Rectal smooth muscle tissue (tissue), 1 donor: Measurements from ENCODE around the gene G6PC2.

Experiments used
- H3K27ac ChIP-seq: one replicate; pipeline ENCODE4 v1.7.0; 2013; ENCODE audit warnings: low read depth, low read length, inconsistent platforms
- H3K27me3 ChIP-seq: one replicate; pipeline ENCODE4 v1.7.0; 2013; ENCODE audit warnings: low read length; ENCODE audit not compliant: control insufficient read depth, insufficient read depth
- H3K36me3 ChIP-seq: one replicate; pipeline ENCODE4 v1.7.0; 2013; ENCODE audit warnings: low read length; ENCODE audit not compliant: control insufficient read depth, insufficient read depth
- H3K4me1 ChIP-seq: one replicate; pipeline ENCODE4 v1.7.0; 2013; ENCODE audit warnings: low read length; ENCODE audit not compliant: control insufficient read depth, insufficient read depth
- H3K4me3 ChIP-seq: one replicate; pipeline ENCODE4 v1.7.0; 2013; ENCODE audit warnings: low read length
- H3K9ac ChIP-seq: one replicate; pipeline ENCODE4 v1.7.0; 2013; ENCODE audit warnings: low read length

G6PC2 gene

DNA sequence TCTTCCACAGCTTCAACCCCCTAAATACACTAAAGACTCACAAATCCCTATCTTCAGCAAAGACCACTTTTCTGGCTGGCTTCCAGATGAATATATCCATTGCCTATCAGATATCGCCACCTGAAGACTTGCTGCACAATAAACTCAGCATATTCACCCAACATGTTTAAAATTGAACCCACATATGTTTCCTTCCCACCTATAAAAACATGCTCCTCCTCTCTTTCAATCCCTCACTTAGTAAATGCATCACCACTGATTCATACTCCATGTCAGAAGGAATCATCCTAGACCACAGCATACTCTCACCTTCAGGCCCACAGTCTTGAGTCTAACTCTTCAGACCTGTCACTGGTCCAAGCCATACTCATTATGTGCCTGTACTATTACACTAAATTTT is 16.1 kb upstream of the G6PC2 start:
- Histone ChIP-seq H3K9ac (no peak overlapping the region), H3K27ac (no peak overlapping the region), H3K4me3 (no peak overlapping the region), H3K4me1 (no peaks in the 10 kb centered on the region), H3K36me3 (no peaks in the 10 kb centered on the region), H3K27me3 (no peaks in the 10 kb centered on the region)

DNA sequence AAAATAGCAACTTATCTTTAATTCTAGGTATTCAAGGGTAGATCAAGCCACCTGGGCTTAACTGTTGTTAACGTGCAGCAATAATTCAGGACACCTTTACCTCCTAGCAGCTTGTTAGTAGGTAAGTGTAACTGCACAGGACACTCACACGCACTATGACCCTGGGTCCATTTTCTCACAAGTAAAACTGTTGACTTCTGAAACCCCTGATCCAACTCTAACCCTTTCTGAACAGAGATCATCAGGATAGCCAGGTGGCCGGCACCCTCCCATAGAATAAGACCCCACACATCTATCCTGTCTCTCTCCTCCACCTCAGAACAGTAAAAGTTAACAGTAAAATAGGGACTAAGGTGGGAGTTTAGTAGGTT is 11.5 kb upstream of the G6PC2 start:
- peak overlapping the region; percentile 77 for H3K4me3 ChIP-seq
- H3K4me1 ChIP-seq, result no peaks in the 10 kb centered on the region
- no peak overlapping the region for H3K9ac ChIP-seq
- no peaks in the 10 kb centered on the region for H3K27me3 ChIP-seq
- no peak overlapping the region for H3K27ac ChIP-seq
- no peaks in the 10 kb centered on the region for H3K36me3 ChIP-seq

DNA sequence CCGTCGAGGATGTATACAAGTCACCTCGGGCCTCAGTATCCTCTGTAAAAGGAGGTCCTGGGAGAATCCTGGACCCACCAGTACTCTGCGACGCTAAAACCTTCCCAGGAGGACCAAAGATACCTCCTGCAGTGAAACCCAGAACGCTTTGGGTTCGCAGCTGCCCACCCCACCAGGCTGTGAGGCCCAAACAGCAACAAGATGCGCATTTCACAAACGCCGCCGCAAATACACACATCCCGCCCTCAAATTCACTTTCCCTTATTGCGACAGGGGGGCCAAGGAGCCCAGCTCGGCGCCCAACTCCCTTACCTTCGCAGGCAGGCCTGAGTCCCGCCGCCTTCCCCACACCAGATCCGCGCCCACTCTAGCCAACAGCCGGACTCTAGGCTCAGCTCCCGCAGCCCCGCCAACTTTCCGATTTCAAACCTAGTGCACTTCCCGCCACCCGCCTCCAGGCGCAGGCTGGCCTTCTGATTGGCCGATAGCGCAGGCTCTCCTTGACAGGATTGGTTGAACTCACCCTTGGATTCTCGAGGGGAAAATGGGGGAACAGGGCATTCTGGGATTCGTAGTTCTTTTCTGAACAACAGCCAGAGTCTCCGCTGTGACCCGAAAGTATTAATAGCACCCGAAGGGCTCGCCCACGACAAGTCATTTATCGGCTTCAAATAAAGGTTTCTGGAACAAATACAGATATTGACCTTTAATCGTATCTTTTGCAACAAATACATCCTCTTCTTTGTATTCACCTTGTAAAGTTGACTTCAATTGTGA is 10.9 kb upstream of the G6PC2 start, which contains the start of gene SPC25:
Gene SPC25 (minus strand): TSS at position 425 of the 777 bp plus-strand sequence. CDS start 911 bp downstream, outside the sequence.
- H3K27ac ChIP-seq, result no peak within 1 kb of the TSS
- H3K27me3 ChIP-seq, result no peaks in the 10 kb centered on the region
- H3K4me1 ChIP-seq, result no peaks in the 10 kb centered on the region
- H3K4me3 ChIP-seq, result peak within 1 kb of the TSS; percentile 77
- H3K9ac ChIP-seq, result peak within 1 kb of the TSS; percentile 45
- no peaks in the 10 kb centered on the region for H3K36me3 ChIP-seq

DNA sequence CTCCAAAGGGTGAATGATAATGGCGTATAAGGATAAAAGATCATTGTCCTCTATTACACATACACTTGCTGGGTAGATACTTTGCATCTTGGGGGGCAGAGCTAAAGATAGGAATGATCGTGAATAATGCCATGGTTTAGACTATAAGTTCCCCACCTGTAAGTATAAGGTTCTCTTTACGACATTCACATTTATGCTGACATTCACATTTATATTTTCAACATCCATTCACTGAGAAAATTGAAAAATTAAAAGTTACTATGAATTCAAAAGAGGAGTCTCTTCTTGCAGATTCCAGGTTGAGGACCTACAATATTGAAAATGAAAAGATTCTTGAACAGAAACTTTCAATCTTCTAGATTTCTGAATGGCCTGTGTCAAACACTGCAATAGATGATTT is 8.8 kb upstream of the G6PC2 start:
- Histone ChIP-seq H3K36me3 (no peaks in the 10 kb centered on the region), H3K9ac (no peak overlapping the region), H3K27me3 (no peaks in the 10 kb centered on the region), H3K27ac (no peak overlapping the region), H3K4me3 (no peak overlapping the region), H3K4me1 (no peaks in the 10 kb centered on the region)

DNA sequence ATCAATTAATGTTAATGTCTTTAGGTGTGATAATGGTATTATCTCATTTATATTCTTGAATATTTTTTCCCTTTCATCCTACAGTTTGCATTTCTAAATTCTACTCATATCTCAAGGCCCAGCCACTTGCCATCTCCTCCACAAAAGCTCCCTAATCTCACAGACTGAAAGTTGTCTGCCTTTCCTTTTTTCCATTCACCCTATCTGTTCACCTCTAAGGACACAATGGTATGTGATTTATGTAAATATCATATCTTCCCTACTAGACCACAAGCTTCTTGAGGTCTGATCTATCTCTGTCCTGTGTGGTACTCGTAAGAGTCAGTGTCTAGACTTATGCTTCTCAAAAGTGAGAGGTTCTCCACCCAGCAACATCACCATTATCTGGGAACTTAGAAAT is 7.0 kb upstream of the G6PC2 start:
- Histone ChIP-seq H3K9ac (no peak overlapping the region), H3K27me3 (no peaks in the 10 kb centered on the region), H3K36me3 (no peaks in the 10 kb centered on the region), H3K27ac (no peak overlapping the region), H3K4me3 (no peak overlapping the region), H3K4me1 (no peaks in the 10 kb centered on the region)

DNA sequence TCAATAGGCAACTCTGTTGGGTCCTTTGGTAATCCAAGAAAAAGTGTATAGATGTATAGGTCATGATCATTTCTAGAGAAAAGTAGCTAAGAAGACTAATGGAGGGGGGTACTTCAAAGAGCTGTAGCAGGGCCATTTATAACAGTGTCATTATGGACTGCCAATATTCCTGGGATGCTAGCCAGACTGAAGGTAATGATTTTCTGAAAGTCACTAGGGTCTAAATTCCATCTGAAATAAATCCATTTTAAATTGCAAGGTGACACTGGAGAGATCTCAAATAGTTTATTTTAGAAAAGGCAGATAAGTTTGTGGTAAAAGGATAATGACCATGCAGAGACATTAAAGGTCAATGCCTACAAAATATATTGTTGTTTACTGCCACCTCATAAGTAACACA is 6.4 kb upstream of the G6PC2 start:
- H3K27ac ChIP-seq, result no peak overlapping the region
- H3K9ac ChIP-seq, result no peak overlapping the region
- H3K27me3 ChIP-seq, result no peaks in the 10 kb centered on the region
- H3K4me1 ChIP-seq, result no peaks in the 10 kb centered on the region
- no peak overlapping the region for H3K4me3 ChIP-seq
- H3K36me3 ChIP-seq, result no peaks in the 10 kb centered on the region

DNA sequence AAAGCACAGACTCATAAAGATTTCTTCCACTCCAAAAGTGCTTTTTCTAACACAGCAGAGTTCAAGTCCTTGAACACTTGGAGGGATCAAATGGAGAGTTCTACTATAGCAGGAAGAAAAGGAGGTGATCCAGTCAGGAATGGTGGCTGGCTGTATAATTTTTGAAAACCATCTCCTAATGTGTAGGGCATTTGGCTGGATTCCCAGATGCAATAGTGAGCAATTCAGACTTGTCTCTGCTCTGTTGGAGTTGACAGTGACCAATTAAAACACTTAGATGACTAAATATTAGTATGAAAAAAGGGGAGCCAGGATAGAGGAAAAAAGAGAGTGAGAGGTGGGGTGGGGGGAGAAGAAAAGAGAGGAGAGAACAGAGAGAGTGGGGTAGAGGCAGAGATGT is 5.3 kb upstream of the G6PC2 start:
- no peak overlapping the region for H3K4me3 ChIP-seq
- H3K36me3 ChIP-seq, result no peaks in the 10 kb centered on the region
- H3K4me1 ChIP-seq, result no peaks in the 10 kb centered on the region
- H3K9ac ChIP-seq, result no peak overlapping the region
- H3K27ac ChIP-seq, result no peak overlapping the region
- H3K27me3 ChIP-seq, result no peaks in the 10 kb centered on the region

DNA sequence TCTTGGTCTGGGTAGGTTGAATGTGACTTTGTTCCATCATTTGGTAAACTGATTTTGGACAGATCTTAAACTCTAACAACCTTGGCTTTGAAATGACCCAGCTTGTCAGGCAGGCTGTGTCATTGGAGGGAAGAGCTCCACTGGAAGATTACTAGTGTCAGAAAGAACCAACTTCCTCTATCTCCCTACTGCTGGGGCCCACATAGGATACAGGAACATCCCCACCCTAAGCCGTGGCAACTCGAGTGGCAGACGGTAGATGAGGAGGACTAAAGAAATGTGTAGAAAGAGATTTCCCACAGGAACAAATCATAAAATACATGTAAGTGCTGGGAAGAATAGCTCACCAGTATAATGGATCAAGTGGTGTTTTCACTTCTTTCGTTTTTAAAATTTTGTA is 4.3 kb upstream of the G6PC2 start:
- no peak overlapping the region for H3K27ac ChIP-seq
- no peak overlapping the region for H3K9ac ChIP-seq
- H3K27me3 ChIP-seq, result no peaks in the 10 kb centered on the region
- no peaks in the 10 kb centered on the region for H3K4me1 ChIP-seq
- H3K36me3 ChIP-seq, result no peaks in the 10 kb centered on the region
- H3K4me3 ChIP-seq, result no peak overlapping the region

DNA sequence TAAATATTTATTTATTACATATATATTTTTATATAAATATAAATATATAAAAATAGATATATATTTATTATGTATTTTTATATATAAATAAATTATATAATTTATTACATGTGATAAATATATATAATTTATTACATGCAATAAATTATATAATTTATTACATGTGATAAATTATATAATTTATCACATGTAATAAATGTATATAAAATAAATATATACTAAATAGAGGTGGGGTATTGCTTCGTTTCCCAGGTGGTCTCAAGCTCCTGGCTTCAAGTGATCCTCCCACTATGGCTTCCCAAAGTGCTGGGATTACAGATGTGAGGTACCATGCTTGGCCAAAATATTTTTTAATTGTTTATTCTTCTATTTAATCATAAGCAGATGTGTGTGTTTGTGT is 3.6 kb upstream of the G6PC2 start:
- H3K27me3 ChIP-seq, result no peaks in the 10 kb centered on the region
- no peaks in the 10 kb centered on the region for H3K36me3 ChIP-seq
- no peaks in the 10 kb centered on the region for H3K4me1 ChIP-seq
- H3K4me3 ChIP-seq, result no peak overlapping the region
- H3K27ac ChIP-seq, result no peak overlapping the region
- no peak overlapping the region for H3K9ac ChIP-seq

DNA sequence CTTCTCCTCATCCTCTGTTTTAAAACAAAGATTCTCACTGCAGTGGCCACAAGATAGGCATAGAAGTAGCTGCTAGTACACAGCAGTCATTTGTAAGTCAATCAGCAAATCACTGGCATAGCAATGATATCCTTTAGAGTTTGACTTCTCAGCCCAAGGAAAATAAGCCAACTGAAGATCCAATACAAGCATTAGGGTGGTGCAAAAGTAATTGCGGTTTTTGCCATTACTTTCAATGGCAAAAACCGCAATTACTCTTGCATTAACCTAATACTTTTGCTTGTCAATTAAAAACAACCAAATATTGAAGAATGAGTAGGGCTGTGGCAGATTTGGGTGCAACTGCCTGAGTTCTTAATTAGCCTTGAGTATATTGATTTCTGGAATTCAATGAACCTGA is 2.8 kb downstream of the G6PC2 start:
- H3K4me1 ChIP-seq, result no peaks in the 10 kb centered on the region
- no peaks in the 10 kb centered on the region for H3K27me3 ChIP-seq
- no peak overlapping the region for H3K9ac ChIP-seq
- no peak overlapping the region for H3K27ac ChIP-seq
- no peak overlapping the region for H3K4me3 ChIP-seq
- no peaks in the 10 kb centered on the region for H3K36me3 ChIP-seq

DNA sequence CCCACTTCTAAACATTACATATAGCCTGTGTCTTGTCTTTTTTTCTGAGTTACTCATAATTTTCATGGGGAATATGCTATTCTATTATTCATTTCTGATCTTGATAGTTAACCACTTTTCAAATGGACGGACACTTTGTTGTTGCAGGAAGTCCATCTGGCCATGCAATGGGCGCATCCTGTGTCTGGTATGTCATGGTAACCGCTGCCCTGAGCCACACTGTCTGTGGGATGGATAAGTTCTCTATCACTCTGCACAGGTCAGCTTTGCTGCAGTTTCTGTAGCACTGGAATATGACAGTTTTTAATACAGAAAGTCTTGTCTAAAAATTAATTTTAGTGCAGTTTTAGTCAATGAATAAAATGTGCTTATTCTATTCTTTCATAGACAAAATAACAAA is 3.3 kb downstream of the G6PC2 start:
- Histone ChIP-seq H3K27ac (no peak overlapping the region), H3K4me1 (no peaks in the 10 kb centered on the region), H3K27me3 (no peaks in the 10 kb centered on the region), H3K36me3 (no peaks in the 10 kb centered on the region), H3K4me3 (no peak overlapping the region), H3K9ac (no peak overlapping the region)

DNA sequence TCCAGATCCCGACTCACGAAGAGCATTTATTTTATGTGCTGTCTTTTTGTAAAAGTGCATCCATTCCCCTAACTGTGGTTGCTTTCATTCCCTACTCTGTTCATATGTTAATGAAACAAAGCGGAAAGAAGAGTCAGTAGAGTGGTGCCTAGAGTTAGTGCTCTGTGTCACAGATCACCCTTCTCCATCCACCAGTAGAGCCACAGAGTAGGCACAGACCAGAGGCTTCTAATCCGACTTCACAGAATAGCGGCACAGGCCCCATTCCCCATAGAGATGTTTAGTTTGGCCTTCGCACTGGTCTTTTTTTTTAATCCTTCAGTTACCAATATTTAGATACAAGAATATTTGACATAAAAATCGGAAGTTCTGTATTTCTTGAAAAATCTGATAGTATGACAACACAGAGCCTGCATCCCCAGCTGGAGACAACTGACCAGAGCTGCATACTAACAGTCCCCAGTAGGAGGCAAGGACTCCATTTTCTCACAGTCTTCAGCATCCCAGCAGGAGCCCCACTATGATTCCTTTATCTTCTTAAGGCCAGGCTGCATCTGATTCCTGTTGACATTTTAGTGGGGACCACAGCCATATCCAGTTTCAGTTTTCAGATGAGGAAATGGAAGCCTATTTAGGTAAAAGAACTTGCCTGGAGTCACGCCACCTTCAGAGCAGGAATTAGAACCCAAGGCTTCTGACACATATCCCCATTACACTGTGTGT is 7.0 kb downstream of the G6PC2 start:
- H3K36me3 ChIP-seq, result no peaks in the 10 kb centered on the region
- no peak overlapping the region for H3K4me3 ChIP-seq
- no peak overlapping the region for H3K9ac ChIP-seq
- no peaks in the 10 kb centered on the region for H3K27me3 ChIP-seq
- H3K27ac ChIP-seq, result no peak overlapping the region
- H3K4me1 ChIP-seq, result no peaks in the 10 kb centered on the region

DNA sequence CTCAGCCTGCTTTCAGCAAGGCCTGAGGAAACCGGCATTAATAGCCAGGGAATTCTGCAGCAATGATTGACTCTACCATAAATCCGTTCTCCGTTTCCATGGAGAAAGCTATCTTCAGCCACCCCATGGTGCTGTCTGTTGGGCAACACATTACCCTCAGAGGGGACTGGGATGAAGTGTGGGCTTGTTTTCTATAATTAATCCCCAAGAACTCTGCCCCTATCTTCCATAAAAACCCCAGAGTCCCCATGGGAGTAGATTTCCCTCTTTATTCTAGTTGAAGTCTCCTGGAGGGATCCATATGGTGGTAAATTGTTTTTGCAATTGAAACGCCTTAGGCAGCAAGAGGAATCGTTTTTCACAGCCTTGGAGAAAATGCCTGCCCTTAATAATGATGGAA is 9.2 kb downstream of the G6PC2 start:
- Histone ChIP-seq H3K36me3 (no peaks in the 10 kb centered on the region), H3K4me3 (no peak overlapping the region), H3K9ac (no peak overlapping the region), H3K4me1 (no peaks in the 10 kb centered on the region), H3K27ac (no peak overlapping the region), H3K27me3 (no peaks in the 10 kb centered on the region)
